SK-N-SH (cell line): ENCODE measurements around the gene PRRX1. TPM values are rescaled to one million over a fixed set of nuclear protein-coding genes. Genes with fewer than 3 reads are reported as not detected.

ENCODE experiments used
- CTCF ChIA-PET: fragments of 300-600, 350-600 bp; formaldehyde crosslinking; extraction: SDS; loops from one replicate; lab custom pipeline; 2021; lab: Yijun Ruan, JAX
- POLR2A ChIA-PET: fragments of 350-600 bp; sonication (Branson Sonifier 250); formaldehyde crosslinking; extraction: SDS; loops from one replicate; lab custom pipeline; 2020; ENCODE audit warnings: antibody characterized with exemption, inconsistent platforms; lab: Yijun Ruan, JAX
- DNase-seq: peaks from one replicate; pipeline ENCODE4 v3.0.0; 2012
- H2AFZ ChIP-seq: fragments of 200-600 bp; sonication (generic); 2 replicates; pipeline ENCODE4 v1.8.1; 2016; ENCODE audit warnings: antibody characterized with exemption, mild to moderate bottlenecking, low read depth
- H3F3A ChIP-seq: fragments of 200-600 bp; sonication (generic); replicated peaks from 2 replicates; pipeline ENCODE3; 2016; ENCODE audit warnings: antibody characterized with exemption, mild to moderate bottlenecking; ENCODE audit not compliant: insufficient read depth
- H3K27ac ChIP-seq, 2 experiments: fragments of 200-500 bp in 1 of 2; fragments of 200-600 bp in 1 of 2; sonication (Bioruptor generic) in 1 of 2; sonication (generic), shearing (Covaris generic) in 1 of 2; 2 replicates each; pipeline versions ENCODE4 v1.5.1 to v1.6.1; 2014 to 2016; ENCODE audit warnings: low read depth in 2 of 2, inconsistent platforms in 1 of 2, low read length in 1 of 2, mild to moderate bottlenecking in 1 of 2, mixed read lengths in 1 of 2
- H3K27me3 ChIP-seq: fragments of 200-600 bp; sonication (generic), shearing (Covaris generic); 2 replicates; pipeline ENCODE4 v1.6.1; 2016; ENCODE audit warnings: mixed run types; ENCODE audit not compliant: insufficient read depth
- H3K36me3 ChIP-seq, 2 experiments: fragments of 200-500 bp in 1 of 2; fragments of 200-600 bp in 1 of 2; sonication (Bioruptor generic) in 1 of 2; sonication (generic) in 1 of 2; replicated peaks in 1 of 2; 2 replicates each; pipeline versions ENCODE3 to v1.5.1; 2014 to 2016; ENCODE audit warnings: low read length in 1 of 2, mild to moderate bottlenecking in 1 of 2; ENCODE audit not compliant: insufficient read depth in 2 of 2, control insufficient read depth in 1 of 2
- H3K4me1 ChIP-seq, 2 experiments: fragments of 200-500 bp in 1 of 2; fragments of 200-600 bp in 1 of 2; sonication (Bioruptor generic) in 1 of 2; sonication (generic), shearing (Covaris generic) in 1 of 2; 2 replicates each; pipeline versions ENCODE4 v1.5.1 to v1.6.1; 2014 to 2016; ENCODE audit warnings: low read depth in 1 of 2, low read length in 1 of 2, mixed run types in 1 of 2; ENCODE audit not compliant: insufficient read depth in 2 of 2, control insufficient read depth in 1 of 2
- H3K4me2 ChIP-seq: fragments of 200-600 bp; sonication (generic), shearing (Covaris generic); 2 replicates; pipeline ENCODE4 v1.6.1; 2017; ENCODE audit warnings: mixed run types
- H3K4me3 ChIP-seq, 2 experiments: fragments of 200-500 bp in 1 of 2; fragments of 200-600 bp in 1 of 2; sonication (Bioruptor generic) in 1 of 2; sonication (generic), shearing (Covaris generic) in 1 of 2; 2 replicates each; pipeline versions ENCODE4 v1.5.1 to v1.8.1; 2014 to 2016; ENCODE audit warnings: low read depth in 2 of 2, inconsistent platforms in 1 of 2, low read length in 1 of 2, mild to moderate bottlenecking in 1 of 2, mixed read lengths in 1 of 2, moderate library complexity in 1 of 2
- H3K79me2 ChIP-seq: fragments of 200-600 bp; sonication (generic); 2 replicates; pipeline ENCODE4 v1.8.1; 2017; ENCODE audit warnings: mild to moderate bottlenecking; ENCODE audit not compliant: insufficient read depth
- H3K9ac ChIP-seq: fragments of 200-600 bp; sonication (generic); 2 replicates; pipeline ENCODE4 v1.6.1; 2017; ENCODE audit warnings: mixed run types
- H3K9me2 ChIP-seq: fragments of 200-600 bp; sonication (generic); 2 replicates; pipeline ENCODE4 v1.6.1; 2017; ENCODE audit warnings: mixed run types
- H3K9me3 ChIP-seq: fragments of 200-600 bp; sonication (generic); 2 replicates; pipeline ENCODE4 v1.6.1; 2017; ENCODE audit warnings: mixed run types, mild to moderate bottlenecking, moderate library complexity
- H4K20me1 ChIP-seq: fragments of 200-600 bp; sonication (generic); 2 replicates; pipeline ENCODE4 v1.6.1; 2017; ENCODE audit warnings: mild to moderate bottlenecking, mixed run types; ENCODE audit not compliant: insufficient read depth
- ELF1 ChIP-seq: IDR thresholded peaks from 2 replicates; pipeline ENCODE4 v1.4.0; 2012
- EZH2phosphoT487 ChIP-seq: fragments of 200-600 bp; sonication (generic); IDR thresholded peaks from 2 replicates; pipeline ENCODE4 v1.6.1; 2017; ENCODE audit warnings: low read depth, mixed run types, mild to moderate bottlenecking, antibody characterized with exemption, moderate library complexity, borderline replicate concordance
- FOSL2 ChIP-seq: IDR thresholded peaks from 2 replicates; pipeline ENCODE4 v1.4.0; 2012; ENCODE audit warnings: low read depth, mild to moderate bottlenecking, moderate library complexity, borderline replicate concordance
- GABPA ChIP-seq: IDR thresholded peaks from 2 replicates; pipeline ENCODE4 v1.4.0; 2012; ENCODE audit warnings: low read depth, mild to moderate bottlenecking
- JUND ChIP-seq: IDR thresholded peaks from 2 replicates; pipeline ENCODE4 v1.4.0; 2012
- PBX3 ChIP-seq: IDR thresholded peaks from 2 replicates; pipeline ENCODE4; 2012
- POLR2AphosphoS5 ChIP-seq: IDR thresholded peaks from 2 replicates; pipeline ENCODE4 v1.6.1; 2012; ENCODE audit warnings: low read depth, low read length
- RCOR1 ChIP-seq: fragments of 150-350 bp; IDR thresholded peaks from 2 replicates; pipeline ENCODE4 v1.6.1; 2017; ENCODE audit warnings: antibody characterized with exemption, low read length
- RXRA ChIP-seq: IDR thresholded peaks from 2 replicates; pipeline ENCODE4 v1.4.0; 2012; ENCODE audit warnings: low read depth, mild to moderate bottlenecking, borderline replicate concordance
- SIN3A ChIP-seq: IDR thresholded peaks from 2 replicates; pipeline ENCODE4 v1.6.1; 2012; ENCODE audit warnings: low read depth, mild to moderate bottlenecking, low read length, moderate library complexity, borderline replicate concordance
- TAF1 ChIP-seq: IDR thresholded peaks from 2 replicates; pipeline ENCODE4 v1.6.1; 2012; ENCODE audit warnings: low read depth, mild to moderate bottlenecking, low read length, moderate library complexity, borderline replicate concordance
- TCF12 ChIP-seq: IDR thresholded peaks from 2 replicates; pipeline ENCODE4 v1.4.0; 2012
- TEAD4 ChIP-seq: IDR thresholded peaks from 2 replicates; pipeline ENCODE4 v1.4.0; 2012; ENCODE audit warnings: mild to moderate bottlenecking, borderline replicate concordance; ENCODE audit not compliant: insufficient read depth
- ZBTB33 ChIP-seq: IDR thresholded peaks from 2 replicates; pipeline ENCODE4 v1.4.0; 2012; ENCODE audit warnings: low read depth, borderline replicate concordance
- WGBS: methylation state at CpG from one replicate; pipeline ENCODE4 v1.1.6; 2017; ENCODE audit warnings: low lambda C conversion rate; 5-methylcytosine and 5-hydroxymethylcytosine counted together
- polyA plus RNA-seq, 3 experiments: library from polyadenylated mRNA; depleted of rRNA; stranded (reverse); fragments of >200 nt; gene quantifications; 2 replicates each; pipeline ENCODE4 v1.2.3, GENCODE V29; 2012
- TF ChIP-seq, protein P1 (sequence below): IDR thresholded peaks from 2 replicates; pipeline ENCODE4 v1.4.0; 2012; ENCODE audit warnings: low read depth

Gene PRRX1
- polyA plus RNA-seq, 1 of the 3 experiments (the other 2 are of a cell fraction): 356 TPM

GRCh38 chr1:170676628-170677027 is 12.7 kb downstream of the PRRX1 start (continued):
- TF ChIP-seq PBX3 (peak; percentile 78), RXRA (0 out of 2 replicates have a peak, but pooled peaks have one; percentile 27), EZH2phosphoT487 (no peak), JUND (peak; percentile 65), FOSL2 (peak; percentile 56; the same call in 1 of the 2 replicates), TCF12 (peak; percentile 91), ZBTB33 (0 out of 2 replicates have a peak, but pooled peaks have one; percentile 13), GABPA (no peak), RCOR1 (no peak), TEAD4 (peak; percentile 77; the same call in 1 of the 2 replicates)

- POLR2A ChIA-PET: no interaction called here
- Histone ChIP-seq H3K4me3 (no peak overlapping the region), H3K4me2 (peak overlapping the region; percentile 21), H3K9me2 (no peaks in the 10 kb centered on the region), H3K9me3 (no peaks in the 10 kb centered on the region), H3K9ac (peak overlapping the region; percentile 0; the same call in 1 of the 2 replicates), H3K36me3 (peaks cover 29 to 73% of the 10 kb centered on the region in 2 experiments), H3F3A (peaks cover 65% of the 10 kb centered on the region), H3K27me3 (no peaks in the 10 kb centered on the region), H4K20me1 (peaks cover 50% of the 10 kb centered on the region; the same call in 1 of the 2 replicates), H3K4me1 (peaks cover 4 to 54% of the 10 kb centered on the region in 2 experiments; a peak in 3 of 4 replicates), H3K79me2 (peaks cover 100% of the 10 kb centered on the region), H3K27ac (peak overlapping the region; percentile 91 to 99), H2AFZ (no peak overlapping the region)
- CTCF ChIA-PET: interaction anchor here (2.0 kb wide), 1 partner anchor 12 kb away, joined by 7 read pairs; no protein-coding TSS in a partner anchor
- WGBS: 42% methylated on average over 3 of the region's 3 CpGs
- TF ChIP-seq TAF1 (no peak), JUND (0 out of 2 replicates have a peak, but pooled peaks have one; percentile 15), ELF1 (no peak), PBX3 (peak; percentile 31; the same call in 1 of the 2 replicates), TCF12 (peak; percentile 48), SIN3A (no peak), POLR2AphosphoS5 (peak; percentile 37; the same call in 1 of the 2 replicates)
- TF ChIP-seq, protein P1, sequence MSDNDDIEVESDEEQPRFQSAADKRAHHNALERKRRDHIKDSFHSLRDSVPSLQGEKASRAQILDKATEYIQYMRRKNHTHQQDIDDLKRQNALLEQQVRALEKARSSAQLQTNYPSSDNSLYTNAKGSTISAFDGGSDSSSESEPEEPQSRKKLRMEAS: 0 out of 2 replicates have a peak, but pooled peaks have one; percentile 20
- no peak for DNase-seq
Measured at GRCh38 chr1:170678027-170678600, 14.2 kb downstream of the PRRX1 start.
